Endodermal cell (in vitro differentiated cells): ENCODE measurements around the gene CEACAM18. TPM values are rescaled to one million over a fixed set of nuclear protein-coding genes. Genes with fewer than 3 reads are reported as not detected.

Source experiments
- DNase-seq: peaks from one replicate; pipeline ENCODE4 v3.0.0-alpha.2; 2017
- H3K27ac ChIP-seq: 2 replicates; pipeline ENCODE4 v1.5.1; 2013; ENCODE audit warnings: mild to moderate bottlenecking, low read depth, low read length, moderate library complexity
- H3K27me3 ChIP-seq: 2 replicates; pipeline ENCODE4 v1.6.1; 2013; ENCODE audit warnings: mild to moderate bottlenecking, low read length, moderate library complexity; ENCODE audit not compliant: insufficient read depth, control insufficient read depth, poor library complexity, severe bottlenecking
- H3K36me3 ChIP-seq: 2 replicates; pipeline ENCODE4 v1.7.0; 2013; ENCODE audit warnings: mild to moderate bottlenecking, low read length, moderate library complexity; ENCODE audit not compliant: control insufficient read depth, insufficient read depth
- H3K4me1 ChIP-seq: one replicate; pipeline ENCODE4 v1.7.0; 2013; ENCODE audit warnings: low read length; ENCODE audit not compliant: control insufficient read depth, insufficient read depth
- H3K4me3 ChIP-seq: 2 replicates; pipeline ENCODE4 v1.5.1; 2013; ENCODE audit warnings: mild to moderate bottlenecking, low read length, moderate library complexity
- H3K9ac ChIP-seq: 2 replicates; pipeline ENCODE4 v1.6.1; 2013; ENCODE audit warnings: mild to moderate bottlenecking, low read length, moderate library complexity; ENCODE audit not compliant: poor library complexity, severe bottlenecking; ENCODE audit errors: extremely low read depth
- H3K9me3 ChIP-seq: 2 replicates; pipeline ENCODE4 v1.6.1; 2013; ENCODE audit warnings: mild to moderate bottlenecking, low read length, moderate library complexity; ENCODE audit not compliant: control insufficient read depth
- H3K27ac Mint-ChIP-seq: 2 replicates; pipeline ENCODE4 v1.8.0; 2020; ENCODE audit warnings: mixed read lengths
- H3K27me3 Mint-ChIP-seq: 2 replicates; pipeline ENCODE4 v1.8.0; 2021; ENCODE audit warnings: mild to moderate bottlenecking, mixed read lengths; ENCODE audit not compliant: insufficient read depth
- H3K36me3 Mint-ChIP-seq: 2 replicates; pipeline ENCODE4 v1.8.0; 2020; ENCODE audit warnings: low read depth, mixed read lengths
- H3K4me1 Mint-ChIP-seq: 2 replicates; pipeline ENCODE4 v1.8.0; 2020; ENCODE audit warnings: mixed read lengths
- H3K4me3 Mint-ChIP-seq: 2 replicates; pipeline ENCODE4 v1.8.0; 2020; ENCODE audit warnings: mild to moderate bottlenecking, moderate library complexity, mixed read lengths
- H3K9me3 Mint-ChIP-seq: 2 replicates; pipeline ENCODE4 v1.8.0; 2020; ENCODE audit warnings: mild to moderate bottlenecking, mixed read lengths
- CTCF ChIP-seq: fragments of 200-600 bp; sonication (generic); conservative IDR thresholded peaks from 2 replicates; pipeline ENCODE4 v1.5.0; 2021; ENCODE audit warnings: antibody characterized with exemption, mild to moderate bottlenecking
- WGBS, 2 experiments: methylation state at CpG; one replicate each; pipeline versions ENCODE4 v1.1.5 to v1.1.7; 2013; ENCODE audit warnings: missing lambda C conversion rate in 2 of 2, mixed read lengths in 1 of 2; ENCODE audit not compliant: insufficient coverage in 1 of 2, insufficient read length in 1 of 2; 5-methylcytosine and 5-hydroxymethylcytosine counted together
- total RNA-seq, 2 donors: library from RNA; stranded (reverse); fragmentation: NEBNext Ultra II Directional in 1 of 2; extraction: Animal tissue kit (Norgen Biotek cat#: 25700) in 1 of 2; gene quantifications; 2 replicates in 1 of 2; 3 replicates in 1 of 2; pipeline ENCODE4 v1.2.1, GENCODE V29; 2021

The CEACAM18 gene
- total RNA-seq, 2 donors from 2014 or later = not detected

DNA sequence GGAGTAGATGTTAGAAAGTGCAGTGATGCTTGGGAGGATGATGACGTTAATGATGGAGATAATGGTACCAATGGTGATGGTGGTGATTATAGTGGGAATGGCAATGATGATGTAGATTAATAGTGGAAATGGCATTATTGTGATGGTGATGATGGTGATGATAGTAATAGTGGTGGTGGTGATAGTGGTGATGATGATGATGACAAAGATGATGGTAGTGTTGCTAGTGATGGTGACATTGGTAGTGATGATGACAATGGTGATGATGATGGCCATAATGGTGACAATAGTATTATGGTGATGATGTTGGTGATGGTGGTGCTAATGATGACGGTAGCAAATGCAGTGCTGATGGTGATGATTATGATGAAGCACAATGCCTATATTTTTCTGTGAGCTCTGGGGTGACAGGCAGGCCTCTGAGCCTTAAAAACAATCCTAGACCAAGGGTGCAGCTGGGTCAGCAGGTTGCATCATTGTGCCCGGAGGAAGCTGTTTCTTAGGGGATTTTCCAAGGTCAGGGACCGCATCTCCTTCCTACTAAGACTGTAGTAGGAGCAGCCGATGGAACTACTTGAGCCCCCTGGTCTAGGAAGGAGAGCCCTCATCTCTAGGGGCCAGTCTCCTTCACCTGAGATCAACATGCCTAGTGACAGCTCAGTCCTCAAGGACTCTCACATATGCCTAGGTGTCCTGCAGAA lies 7.8 kb downstream of the CEACAM18 start:
- 66 to 75% methylated on average over 4 to 5 of the region's 5 CpGs for WGBS, 2 experiments
- no peak overlapping the region for H3K27ac ChIP-seq
- Mint-ChIP-seq H3K27ac (no peak overlapping the region), H3K4me3 (no peak overlapping the region), H3K4me1 (no peaks in the 10 kb centered on the region), H3K9me3 (peaks cover 4% of the 10 kb centered on the region), H3K27me3 (peaks cover 20% of the 10 kb centered on the region), H3K36me3 (no peaks in the 10 kb centered on the region)
- H3K4me3 ChIP-seq = no peak overlapping the region
- no peaks in the 10 kb centered on the region for H3K9me3 ChIP-seq
- no peak for DNase-seq
- H3K36me3 ChIP-seq = no peaks in the 10 kb centered on the region
- H3K4me1 ChIP-seq = no peaks in the 10 kb centered on the region
- TF ChIP-seq CTCF = no peak
- no peak overlapping the region for H3K9ac ChIP-seq
- no peaks in the 10 kb centered on the region for H3K27me3 ChIP-seq

- no peaks in the 10 kb centered on the region for H3K27me3 ChIP-seq
- no peak overlapping the region for H3K9ac ChIP-seq
- Mint-ChIP-seq H3K4me1 (no peaks in the 10 kb centered on the region), H3K36me3 (no peaks in the 10 kb centered on the region), H3K27ac (no peak overlapping the region), H3K9me3 (peaks cover 4% of the 10 kb centered on the region), H3K27me3 (peaks cover 32% of the 10 kb centered on the region), H3K4me3 (no peak overlapping the region)
- no peak overlapping the region for H3K4me3 ChIP-seq
- DNase-seq = no peak
- H3K4me1 ChIP-seq = no peaks in the 10 kb centered on the region
- 65 to 80% methylated on average over 3 of the region's 3 CpGs for WGBS, 2 experiments
- no peaks in the 10 kb centered on the region for H3K9me3 ChIP-seq
- no peak for TF ChIP-seq CTCF
- H3K27ac ChIP-seq = no peak overlapping the region
- H3K36me3 ChIP-seq = no peaks in the 10 kb centered on the region
Observed at GRCh38 chr19:51488491-51488890, 10.2 kb downstream of the CEACAM18 start.

GRCh38 chr19:51489113-51489512 lies 10.8 kb downstream of the CEACAM18 start:
- no peak overlapping the region for H3K9ac ChIP-seq
- 54% methylated on average over 2 of the region's 2 CpGs; no CpG with 5 or more reads in 1 of the 2 experiments for WGBS, 2 experiments

More at GRCh38 chr19:51489113-51489512, 10.8 kb downstream of the CEACAM18 start:
- H3K27ac ChIP-seq = no peak overlapping the region
- no peaks in the 10 kb centered on the region for H3K27me3 ChIP-seq
- H3K36me3 Mint-ChIP-seq = no peaks in the 10 kb centered on the region
- no peak overlapping the region for H3K4me3 Mint-ChIP-seq
- H3K4me1 ChIP-seq = no peaks in the 10 kb centered on the region
- H3K4me3 ChIP-seq = no peak overlapping the region
- no peaks in the 10 kb centered on the region for H3K36me3 ChIP-seq
- H3K9me3 ChIP-seq = no peaks in the 10 kb centered on the region
- H3K4me1 Mint-ChIP-seq = no peaks in the 10 kb centered on the region
- peaks cover 4% of the 10 kb centered on the region for H3K9me3 Mint-ChIP-seq
- no peak overlapping the region for H3K27ac Mint-ChIP-seq
- H3K27me3 Mint-ChIP-seq = peaks cover 29% of the 10 kb centered on the region
- no peak for DNase-seq
- TF ChIP-seq CTCF = no peak
